T47D (cell line): ENCODE measurements around the gene HECW1.
"Not testable (repeated sequence)": the region's sequence is repeated elsewhere in the genome, so short reads cannot be mapped to it uniquely, and the experiment has no call there.

Source experiments
- DNase-seq, 2 experiments: peaks; one replicate each; pipeline versions ENCODE4 v3.0.0 to v3.0.0-alpha.2; 2011 to 2012; ENCODE audit warnings: low read depth in 1 of 2, low spot score in 1 of 2
- JUND ChIP-seq: IDR thresholded peaks from 2 replicates; pipeline ENCODE4 v1.6.1; 2012; ENCODE audit warnings: low read depth
- in situ Hi-C: cut with HindIII; loops from 2 replicates; pipeline ENCODE4 v1.10.0; 2016; ENCODE audit warnings: low sequenced_read_pairs, low pct_unique_long_range_greater_than_20kb

Gene HECW1

DNA sequence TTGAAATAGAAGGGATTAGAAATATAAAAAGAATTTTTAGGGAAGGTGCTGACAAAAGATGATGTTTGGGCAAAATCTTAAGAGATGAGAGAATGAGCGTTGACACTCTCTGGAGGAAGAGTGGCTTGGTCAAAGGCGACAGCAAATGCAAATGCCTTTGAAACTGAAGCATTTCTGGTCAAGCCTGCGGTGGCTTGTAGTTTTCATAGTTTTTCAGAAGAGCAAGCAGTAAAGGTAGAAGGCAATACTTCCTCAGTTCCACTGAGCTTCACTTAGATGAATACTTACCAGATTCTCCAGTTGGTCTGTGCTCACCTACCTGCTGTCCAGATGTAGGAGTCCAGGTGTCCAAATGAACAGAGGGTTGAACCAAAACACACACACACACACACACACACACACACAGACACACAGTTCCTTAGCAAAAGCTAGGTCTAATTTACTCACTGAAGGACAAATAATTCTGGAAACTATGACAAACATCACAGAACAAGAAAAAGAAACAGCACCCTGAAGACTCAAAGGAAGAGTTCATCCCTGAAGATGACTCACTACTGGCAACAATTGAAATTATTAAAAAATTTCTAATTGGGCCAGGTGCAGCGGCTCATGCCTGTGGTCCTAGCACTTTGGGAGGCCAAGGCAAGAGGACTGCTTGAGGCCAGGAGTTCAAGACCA lies 458.4 kb downstream of the HECW1 start:
- TF ChIP-seq JUND, result no peak
- DNase-seq, result no peak
- in situ Hi-C loops, result no loop called here

DNA sequence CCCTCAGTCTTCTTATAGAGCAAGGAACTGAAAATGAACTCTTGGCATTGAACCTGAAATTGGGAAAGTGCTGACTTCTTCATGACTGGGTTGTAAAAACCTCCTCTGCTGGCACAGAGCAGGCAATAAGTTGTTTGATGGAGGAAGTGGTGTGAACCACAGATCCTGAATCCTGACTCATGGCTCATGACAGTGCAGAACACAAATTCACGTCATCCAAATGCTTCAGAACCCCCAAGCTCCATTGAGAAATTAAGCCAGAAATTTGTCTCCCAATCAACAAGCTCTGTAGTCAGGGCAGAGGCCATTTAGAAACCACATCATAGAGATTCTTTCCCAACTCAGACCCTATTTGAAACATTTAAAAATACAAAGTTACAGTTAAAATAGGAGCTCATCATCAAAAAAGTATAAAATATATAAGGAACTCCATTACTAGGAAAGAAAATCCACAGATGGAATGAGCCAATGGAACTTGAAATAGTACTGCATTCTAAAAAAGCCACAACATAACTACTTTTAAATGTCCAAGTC lies 460.1 kb downstream of the HECW1 start:
- in situ Hi-C loops, result no loop called here
- no peak for TF ChIP-seq JUND
- no peak for DNase-seq

- in situ Hi-C loops, DNase-seq: not testable (repeated sequence)
Observed at GRCh38 chr7:43573832-43574231, 461.4 kb downstream of the HECW1 start.

GRCh38 chr7:43575506-43575905 lies 463.1 kb downstream of the HECW1 start:
- no peak for TF ChIP-seq JUND
- in situ Hi-C loops, result no loop called here
- no peak for DNase-seq

DNA sequence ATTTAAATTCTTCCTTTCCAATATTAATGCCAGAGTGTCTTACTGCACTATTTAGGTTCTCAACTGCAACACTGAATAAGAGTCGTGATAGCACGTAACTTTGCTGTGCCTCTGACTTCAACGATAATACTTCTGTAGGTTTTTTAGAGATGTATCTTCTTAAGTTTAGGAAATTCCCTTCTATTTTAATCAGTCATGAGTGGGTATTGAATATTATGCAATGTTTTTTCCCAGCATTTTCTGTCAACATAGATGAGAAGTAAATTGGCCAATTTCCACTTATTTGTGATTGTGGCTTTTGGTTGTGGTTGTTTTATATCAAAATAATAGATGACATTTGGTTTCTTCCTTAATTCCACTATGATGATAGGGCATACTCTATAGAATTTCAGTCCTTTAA lies 463.8 kb downstream of the HECW1 start:
- DNase-seq, result no peak
- in situ Hi-C loops, result no loop called here
- TF ChIP-seq JUND, result no peak

DNA sequence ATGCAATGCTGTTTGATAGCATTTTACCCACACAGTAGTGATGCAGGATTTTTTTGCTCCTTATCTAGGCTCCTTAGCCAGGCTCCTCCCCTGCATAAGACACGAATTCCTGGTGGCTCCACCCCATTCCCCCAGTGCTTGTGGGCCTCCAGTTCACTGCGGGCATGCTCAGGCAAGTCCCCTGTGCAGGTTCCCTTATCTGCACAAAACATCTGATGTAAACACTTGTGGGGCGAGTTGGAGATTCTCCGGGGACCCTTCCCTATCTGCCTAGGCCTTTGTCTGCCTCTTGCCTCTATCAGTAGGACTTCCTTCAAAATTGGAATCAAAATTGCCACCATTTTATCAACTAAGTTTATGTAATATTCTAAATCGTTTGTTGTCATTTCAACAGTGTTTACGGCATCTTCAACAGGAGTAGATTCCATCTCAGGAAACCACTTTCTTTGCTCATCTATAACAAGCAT lies 465.1 kb downstream of the HECW1 start:
- no peak for DNase-seq
- in situ Hi-C loops, result no loop called here
- no peak for TF ChIP-seq JUND

GRCh38 chr7:43582503-43583423 lies 470.3 kb downstream of the HECW1 start, which contains the start of gene STK17A:
Gene STK17A, plus strand, starts transcription at chr7:43583108. Its CDS starts 136 bp downstream, at chr7:43583244.
- in situ Hi-C loops, result no loop called here
- TF ChIP-seq JUND, result no peak

DNA sequence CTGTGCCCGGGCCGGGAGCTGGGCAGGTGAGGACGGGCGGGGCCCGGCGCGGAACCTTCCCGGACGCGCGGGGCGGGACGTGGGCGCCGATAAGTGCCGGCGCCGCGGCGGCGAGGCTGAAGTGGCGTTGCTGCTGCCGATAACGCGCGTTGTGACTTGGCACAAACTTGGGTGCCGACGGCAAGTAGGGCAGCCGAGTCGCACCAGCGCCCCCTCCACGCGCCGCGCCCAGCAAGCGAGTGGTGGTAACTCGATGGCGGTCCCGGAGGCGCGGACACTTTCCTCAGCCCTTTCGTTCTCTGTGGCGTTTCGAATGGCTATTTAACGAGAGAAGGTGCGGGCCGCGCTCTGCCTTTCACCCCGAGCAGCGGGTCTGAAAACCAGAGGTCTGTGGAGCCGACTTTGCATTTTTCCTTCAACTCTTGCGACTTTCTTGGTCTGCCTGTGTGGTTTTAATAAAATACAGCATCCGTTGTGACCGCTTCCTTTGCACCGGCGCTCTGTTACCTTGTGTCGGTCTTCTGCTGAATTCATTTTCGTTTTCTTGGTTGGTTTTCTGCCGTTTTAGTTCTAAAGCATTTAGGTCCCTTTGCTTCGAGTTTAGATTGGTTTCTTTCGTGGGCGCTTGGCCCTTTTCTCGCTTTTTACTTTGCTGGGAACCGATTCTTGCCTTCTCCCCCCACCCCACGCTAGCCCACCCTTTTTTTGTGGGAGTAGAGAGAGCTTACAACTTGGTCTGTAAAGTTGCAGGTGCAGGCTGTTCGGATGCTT lies 471.2 kb downstream of the HECW1 start:
- peak in 1 of 2 experiments; percentile 67 for DNase-seq
- TF ChIP-seq JUND, result no peak
- in situ Hi-C loops, result no loop called here

More at GRCh38 chr7:43582503-43583423, 470.3 kb downstream of the HECW1 start, which contains the start of gene STK17A:
- peak; percentile 82 to 97 for DNase-seq

DNA sequence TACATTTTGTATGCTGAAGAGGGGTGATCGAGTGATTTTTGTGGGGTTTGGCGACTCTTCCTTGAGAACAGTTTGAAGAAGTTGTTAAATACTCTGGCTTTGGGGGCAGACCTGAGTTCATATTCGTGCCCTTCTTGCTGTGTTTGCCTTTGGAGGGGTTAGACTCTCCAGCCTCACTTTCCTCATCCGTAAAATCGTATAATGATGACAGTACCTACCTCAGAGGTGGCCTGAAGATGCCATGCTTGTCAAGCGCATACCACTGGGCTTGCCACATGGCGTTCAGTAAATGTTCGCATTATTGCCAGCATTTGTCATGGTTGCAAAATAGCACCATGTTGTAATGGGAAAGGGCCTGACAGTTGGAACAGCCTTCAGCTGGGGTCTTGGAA lies 471.7 kb downstream of the HECW1 start:
- in situ Hi-C loops, result no loop called here
- peak in 1 of 2 experiments; percentile 63 for DNase-seq
- TF ChIP-seq JUND, result no peak

- in situ Hi-C loops, DNase-seq: not testable (repeated sequence)
Observed at GRCh38 chr7:43584733-43585132, 472.3 kb downstream of the HECW1 start.

DNA sequence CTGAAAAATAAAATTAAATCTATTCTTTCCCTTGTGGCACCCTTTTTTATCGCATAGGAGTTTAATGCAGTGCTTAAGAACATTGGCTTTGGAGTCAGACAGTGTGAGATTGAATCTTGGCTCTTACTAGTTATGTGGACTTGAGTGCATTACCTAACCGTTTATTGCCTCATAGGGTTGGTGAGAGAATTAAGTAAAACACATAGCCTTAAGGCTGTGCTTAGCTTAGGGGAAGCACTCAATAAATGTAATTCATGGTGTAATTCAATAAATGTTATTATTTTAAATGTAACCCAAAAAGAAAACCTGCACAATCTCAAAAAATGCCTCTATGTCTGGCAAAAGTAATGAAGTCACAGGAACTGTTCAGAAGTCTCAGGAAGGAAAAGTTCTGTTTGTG lies 473.1 kb downstream of the HECW1 start:
- in situ Hi-C loops, result no loop called here
- no peak for TF ChIP-seq JUND
- peak; percentile 41 to 68 for DNase-seq

DNA sequence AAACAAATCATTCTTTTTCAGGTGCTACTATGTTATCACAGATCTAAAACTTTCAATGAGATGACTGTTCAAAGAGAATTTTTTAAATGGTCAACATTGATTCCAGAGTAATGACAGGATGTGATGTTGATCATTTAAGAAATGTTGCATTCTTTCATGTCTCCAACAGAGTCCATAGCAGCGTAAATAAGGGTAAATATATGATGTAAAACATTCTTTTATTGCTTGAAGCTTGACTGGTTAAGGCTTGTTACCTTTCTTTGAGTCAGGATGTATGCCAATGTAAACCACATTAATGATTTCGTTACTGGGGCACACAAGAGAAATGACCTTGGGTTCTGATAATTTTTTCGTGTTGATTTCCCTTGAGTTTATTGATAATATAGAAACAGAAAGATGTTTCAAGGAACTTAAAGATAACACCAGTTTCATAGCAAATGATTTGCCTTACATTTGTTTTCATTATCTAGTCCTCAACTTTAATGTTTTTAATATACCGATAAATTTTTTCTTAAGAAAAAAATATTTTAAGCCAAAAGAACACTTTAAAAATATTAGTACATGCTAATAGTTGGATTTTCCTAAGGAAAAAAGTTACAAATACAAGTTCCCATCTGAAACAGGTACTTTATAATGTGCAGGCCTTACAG lies 473.9 kb downstream of the HECW1 start:
- no peak for DNase-seq
- in situ Hi-C loops, result no loop called here
- no peak for TF ChIP-seq JUND
